K562 (cell line): ENCODE data around the gene AKAP6. TPM values are rescaled to one million over a fixed set of nuclear protein-coding genes. Genes with fewer than 3 reads are reported as not detected.

ENCODE experiments used
- ATAC-seq: fragments of 200-7000 bp; cut with Tn5 transposase; 3 replicates; pipeline ENCODE4 v1.9.1; 2020; ENCODE audit warnings: moderate library complexity
- BruUV-seq: library from RNA; stranded (reverse); fragments of 400-500 nt; replicated peaks from 2 replicates; lab custom pipeline; 2021; lab: Mats Ljungman, UMichigan
- CTCF ChIA-PET: fragments of 300-600 bp; formaldehyde crosslinking; extraction: SDS; loops from one replicate; lab custom pipeline; 2021; ENCODE audit warnings: low intra/inter-chr PET ratio; lab: Yijun Ruan, JAX
- POLR2A ChIA-PET: fragments of 300-600, 350-650 bp; sonication (Branson Sonifier 250); formaldehyde crosslinking; extraction: SDS; loops from one replicate; lab custom pipeline; 2021; ENCODE audit warnings: antibody characterized with exemption, inconsistent platforms; lab: Yijun Ruan, JAX
- DNase-seq, 4 experiments: peaks; one replicate each; pipeline versions ENCODE4 v3.0.0 to v3.0.0-alpha.2; 2011 to 2018; ENCODE audit warnings: low spot score in 3 of 4, mixed read lengths in 3 of 4; ENCODE audit errors: extremely low read depth in 1 of 4
- FAIRE-seq: peaks from 2 replicates; lab custom pipeline; 2011; peaks lifted over from hg19 to GRCh38; lab: Jason Lieb, UNC
- H2AFZ ChIP-seq: 2 replicates; pipeline ENCODE4 v1.6.0; 2011; ENCODE audit warnings: low read depth, low read length, control low read depth, inconsistent platforms
- H3K27ac ChIP-seq: fragments of 200-600 bp; 3 replicates; pipeline ENCODE4 v1.8.0; 2011; ENCODE audit warnings: low read depth, mild to moderate bottlenecking, control low read depth, inconsistent platforms, low read length, moderate library complexity, mixed read lengths; ENCODE audit errors: extremely low read depth
- H3K27me3 ChIP-seq, 2 experiments: fragments of 300-600 bp in 1 of 2; 2 replicates in 1 of 2; 3 replicates in 1 of 2; pipeline versions ENCODE4 v1.6.0 to v1.8.0; 2011; ENCODE audit warnings: inconsistent platforms in 2 of 2, low read length in 2 of 2, mild to moderate bottlenecking in 1 of 2, mixed read lengths in 1 of 2, moderate library complexity in 1 of 2; ENCODE audit not compliant: control insufficient read depth in 2 of 2, insufficient read depth in 2 of 2
- H3K36me3 ChIP-seq: fragments of 300-600 bp; 3 replicates; pipeline ENCODE4 v1.8.0; 2011; ENCODE audit warnings: mild to moderate bottlenecking, low read length, inconsistent platforms; ENCODE audit not compliant: control insufficient read depth, insufficient read depth
- H3K4me1 ChIP-seq, 2 experiments: fragments of 200-600 bp in 1 of 2; replicated peaks in 1 of 2; 2 replicates in 1 of 2; 3 replicates in 1 of 2; pipeline versions ENCODE4 v1.5.1 to v1.8.0; 2011; ENCODE audit warnings: inconsistent platforms in 2 of 2, low read length in 2 of 2, mild to moderate bottlenecking in 1 of 2, mixed read lengths in 1 of 2, moderate library complexity in 1 of 2; ENCODE audit not compliant: control insufficient read depth in 2 of 2, insufficient read depth in 2 of 2
- H3K4me2 ChIP-seq: 2 replicates; pipeline ENCODE4 v1.6.1; 2011; ENCODE audit warnings: low read length, control low read depth, inconsistent platforms, mixed read lengths; ENCODE audit not compliant: insufficient read depth
- H3K4me3 ChIP-seq: fragments of 200-600 bp; sonication (generic), shearing (Covaris generic); 2 replicates; pipeline ENCODE4 v1.5.1; 2016; ENCODE audit warnings: control low read depth, inconsistent platforms
- H3K79me2 ChIP-seq: fragments of 200-600 bp; 3 replicates; pipeline ENCODE4 v1.8.0; 2011; ENCODE audit warnings: low read length, inconsistent platforms; ENCODE audit not compliant: control insufficient read depth, insufficient read depth
- H3K9ac ChIP-seq, 2 experiments: 2 replicates each; pipeline versions ENCODE4 v1.6.0 to v1.6.1; 2011; ENCODE audit warnings: low read depth in 2 of 2, low read length in 2 of 2, control low read depth in 1 of 2, inconsistent platforms in 1 of 2, mild to moderate bottlenecking in 1 of 2, mixed read lengths in 1 of 2; ENCODE audit not compliant: insufficient read depth in 1 of 2
- H3K9me1 ChIP-seq: one replicate; pipeline ENCODE4 v1.6.0; 2011; ENCODE audit warnings: inconsistent platforms, mild to moderate bottlenecking, low read length, moderate library complexity; ENCODE audit not compliant: control insufficient read depth, insufficient read depth
- H3K9me3 ChIP-seq: replicated peaks from 2 replicates; pipeline ENCODE4 v1.5.1; 2011; ENCODE audit warnings: low read depth, low read length, inconsistent platforms; ENCODE audit not compliant: control insufficient read depth, insufficient read depth
- H4K20me1 ChIP-seq: replicated peaks from 2 replicates; pipeline ENCODE4 v1.6.1; 2011; ENCODE audit warnings: low read length, inconsistent platforms, mixed read lengths; ENCODE audit not compliant: control insufficient read depth, insufficient read depth
- ATF4 ChIP-seq: fragments of 450-650 bp; formaldehyde crosslinking; IDR thresholded peaks from 2 replicates; pipeline ENCODE4 v1.4.0; 2022; ENCODE audit warnings: mild to moderate bottlenecking, moderate library complexity
- BRF1 ChIP-seq: IDR thresholded peaks from 3 replicates; pipeline ENCODE4 v1.6.1; 2011; ENCODE audit warnings: borderline replicate concordance, mild to moderate bottlenecking; ENCODE audit not compliant: insufficient read length; ENCODE audit errors: extremely low read depth
- CEBPG ChIP-seq, 3 experiments: fragments of 200-800 bp in 1 of 3; sonication (Bioruptor generic) in 1 of 3; sonication (generic) in 1 of 3; formaldehyde crosslinking in 1 of 3; IDR thresholded peaks in 2 of 3; conservative IDR thresholded peaks in 1 of 3; 2 replicates each; pipeline versions ENCODE4 v1.6.1 to v1.8.0; 2016 to 2022; ENCODE audit warnings: missing compliant biosample characterization in 2 of 3, missing genetic modification characterization in 2 of 3, mild to moderate bottlenecking in 1 of 3, missing genetic modification reagents in 1 of 3
- HIVEP1 ChIP-seq: fragments of 250-450 bp; sonication (Bioruptor Pico); IDR thresholded peaks from 2 replicates; pipeline ENCODE4 v1.4.0; 2020; ENCODE audit warnings: mild to moderate bottlenecking
- MNT ChIP-seq, 2 experiments: fragments of 450-650 bp; conservative IDR thresholded peaks; 2 replicates each; pipeline ENCODE4 v1.6.1; 2017; ENCODE audit warnings: mild to moderate bottlenecking in 2 of 2, moderate library complexity in 2 of 2
- RNF2 ChIP-seq: sonication (generic); IDR thresholded peaks from 2 replicates; pipeline ENCODE4 v1.6.1; 2016
- RREB1 ChIP-seq: fragments of 250-450 bp; sonication (Bioruptor Pico); IDR thresholded peaks from 2 replicates; pipeline ENCODE4 v1.4.0; 2020
- ZNF121 ChIP-seq: sonication (generic); formaldehyde crosslinking; conservative IDR thresholded peaks from 2 replicates; pipeline ENCODE4 v1.8.0; 2022; ENCODE audit warnings: missing genetic modification reagents
- ZNF592 ChIP-seq: fragments of 450-650 bp; IDR thresholded peaks from 2 replicates; pipeline ENCODE4 v1.6.1; 2017; ENCODE audit warnings: antibody characterized with exemption, mild to moderate bottlenecking
- WGBS: fragments of 100-300 bp; shearing (Covaris generic); methylation state at CpG from one replicate; pipeline ENCODE4 v1.1.6; 2016; ENCODE audit warnings: low coverage, mixed read lengths; ENCODE audit not compliant: insufficient coverage; ENCODE audit errors: missing lambda C conversion rate; 5-methylcytosine and 5-hydroxymethylcytosine counted together
- in situ Hi-C: fragments of 300-500 bp; cut with MboI; formaldehyde crosslinking; loops from 4 replicates; pipeline ENCODE4 v1.15.0; 2018; ENCODE audit warnings: inconsistent platforms, mixed read lengths
- intact Hi-C: fragments of 100-400 bp; cut with micrococcal nuclease; formaldehyde crosslinking; loops from 2 replicates; pipeline ENCODE4 v1.14.2; 2022
- polyA plus RNA-seq, 8 experiments: library from polyadenylated mRNA; depleted of rRNA in 4 of 8; stranded (reverse) in 5 of 8; unstranded in 3 of 8; fragments of >200 nt; fragmentation: Nextera tagmentation in 2 of 8; fragmentation: Illumina TruSeq in 1 of 8; extraction: Ambion mirVana in 2 of 8; extraction: Trizol in 1 of 8; gene quantifications; 2 replicates each; pipeline versions ENCODE4 v1.2.1 to v1.2.3, GENCODE V29; 2011 to 2014; ENCODE audit warnings: inconsistent platforms in 1 of 8, missing spikeins in 1 of 8
- total RNA-seq, 7 experiments: library from RNA; depleted of rRNA in 6 of 7; stranded (reverse); fragments of >200 nt in 6 of 7; fragmentation: Illumina TruSeq in 2 of 7; extraction: Trizol in 2 of 7; gene quantifications; 2 replicates each; pipeline versions ENCODE4 v1.2.1 to v1.2.3, GENCODE V29; 2011 to 2021; ENCODE audit warnings: low replicate concordance in 1 of 7

Gene AKAP6
- total and polyA plus RNA-seq, 9 of the 15 experiments (the other 6 are each of a cell fraction or from before 2014, with no cell fraction given): 0.03 to 1.7 (median 0.48) TPM

- WGBS: no CpG with 5 or more reads among the region's 1 CpG
- Histone ChIP-seq H3K27ac (no peak overlapping the region), H3K27me3 (no peaks in the 10 kb centered on the region), H4K20me1 (no peaks in the 10 kb centered on the region), H3K4me3 (no peak overlapping the region), H3K36me3 (no peaks in the 10 kb centered on the region), H3K79me2 (no peaks in the 10 kb centered on the region), H3K9me1 (no peaks in the 10 kb centered on the region), H2AFZ (no peak overlapping the region)
- FAIRE-seq: no peak
- no TSS peak for BruUV-seq
- intact Hi-C loops: no loop called here
- DNase-seq: no peak
- CTCF ChIA-PET: no interaction called here
- TF ChIP-seq ATF4: no peak
- no peak for TF ChIP-seq ZNF592
- TF ChIP-seq HIVEP1: no peak
- no peak for TF ChIP-seq BRF1
- no peak for TF ChIP-seq RREB1 (CRISPR knock-in tag)
- no peak for TF ChIP-seq CEBPG (CRISPR knock-in tag; IDR thresholded peaks at IDR 0.05)
- TF ChIP-seq CEBPG (tag; conservative IDR thresholded peaks at IDR 0.05 in 1 of 2, IDR thresholded peaks at IDR 0.05 in 1 of 2): no peak
- TF ChIP-seq MNT (conservative IDR thresholded peaks at IDR 0.05): no peak
- no peak for TF ChIP-seq ZNF121 (CRISPR knock-in tag)
- TF ChIP-seq RNF2: no peak
- TF ChIP-seq, all 486 proteins: peak for 0
- POLR2A ChIA-PET: no interaction called here
- H3K4me1 ChIP-seq: no peaks in the 10 kb centered on the region
- no peak for ATAC-seq
- no peak overlapping the region for H3K9ac ChIP-seq
- in situ Hi-C loops: no loop called here
- H3K4me2 ChIP-seq: no peak overlapping the region
- no peaks in the 10 kb centered on the region for H3K9me3 ChIP-seq
These were observed 42.5 kb upstream of the AKAP6 start for GRCh38 chr14:32286602-32287001.
